MV-4-11 (cell line): Measurements from ENCODE around the gene ZNF311.
"Not testable (repeated sequence)": the region's sequence is repeated elsewhere in the genome, so short reads cannot be mapped to it uniquely, and the experiment has no call there.

Source experiments
- DNase-seq: peaks from one replicate; lab custom pipeline; 2025; lab: John Stamatoyannopoulos, UW

Gene ZNF311

GRCh38 chr6:28982476-28983266 lies 22.4 kb downstream of the ZNF311 start:
- peak; percentile 56 for DNase-seq

- DNase-seq, result peak; percentile 88
These were observed 23.2 kb downstream of the ZNF311 start for GRCh38 chr6:28981833-28982475.

GRCh38 chr6:28981431-28981832 lies 23.7 kb downstream of the ZNF311 start:
- DNase-seq, result peak; percentile 77

- peak; percentile 78 for DNase-seq
These were observed 24.2 kb downstream of the ZNF311 start for GRCh38 chr6:28980852-28981430.

GRCh38 chr6:28980137-28980851 lies 24.8 kb downstream of the ZNF311 start:
- no peak for DNase-seq

- DNase-seq, result no peak
These were observed 25.4 kb downstream of the ZNF311 start for GRCh38 chr6:28979679-28980078.

GRCh38 chr6:28978959-28979561 lies 26.1 kb downstream of the ZNF311 start:
- no peak for DNase-seq

GRCh38 chr6:28978133-28978491 lies 27.0 kb downstream of the ZNF311 start:
- DNase-seq, result no peak

GRCh38 chr6:28977341-28978132 lies 27.6 kb downstream of the ZNF311 start:
- DNase-seq, result peak; percentile 77

GRCh38 chr6:28976677-28977076 lies 28.4 kb downstream of the ZNF311 start:
- DNase-seq, result no peak

- peak; percentile 49 for DNase-seq
These were observed 30.6 kb downstream of the ZNF311 start for GRCh38 chr6:28974505-28974904.

GRCh38 chr6:28970056-28970455 lies 35.1 kb downstream of the ZNF311 start:
- not testable (repeated sequence) for DNase-seq

- no peak for DNase-seq
These were observed 36.0 kb downstream of the ZNF311 start for GRCh38 chr6:28969129-28969528.

- no peak for DNase-seq
These were observed 36.6 kb downstream of the ZNF311 start for GRCh38 chr6:28968476-28968875.

- DNase-seq, result no peak
These were observed 39.4 kb downstream of the ZNF311 start for GRCh38 chr6:28965706-28966105.

GRCh38 chr6:28960846-28961500 lies 44.1 kb downstream of the ZNF311 start:
- no peak for DNase-seq

GRCh38 chr6:28958561-28959243 lies 46.4 kb downstream of the ZNF311 start:
- not testable (repeated sequence) for DNase-seq

GRCh38 chr6:28957795-28958314 lies 47.3 kb downstream of the ZNF311 start:
- not testable (repeated sequence) for DNase-seq

- DNase-seq, result no peak
These were observed 48.8 kb downstream of the ZNF311 start for GRCh38 chr6:28956331-28956730.
